DOHH2 (cell line): ENCODE results near the gene COLEC11.

Experiments
- H3F3A ChIP-seq: fragments of 200-600 bp; sonication (generic), shearing (Covaris generic); 2 replicates; pipeline ENCODE4 v1.6.0; 2016; ENCODE audit warnings: antibody characterized with exemption, mild to moderate bottlenecking; ENCODE audit not compliant: control insufficient read depth, insufficient read depth
- H3K27ac ChIP-seq: fragments of 200-600 bp; sonication (generic); 2 replicates; pipeline ENCODE4 v1.5.1; 2014; ENCODE audit warnings: low read depth, mild to moderate bottlenecking, low read length, moderate library complexity
- H3K27me3 ChIP-seq: fragments of 200-600 bp; sonication (generic); 2 replicates; pipeline ENCODE4 v1.6.1; 2014; ENCODE audit warnings: mild to moderate bottlenecking, low read length, mixed read lengths; ENCODE audit not compliant: control insufficient read depth
- H3K36me3 ChIP-seq: fragments of 200-600 bp; sonication (generic); 2 replicates; pipeline ENCODE4 v1.6.1; 2014; ENCODE audit warnings: mild to moderate bottlenecking, low read length, moderate library complexity, mixed read lengths; ENCODE audit not compliant: control insufficient read depth
- H3K4me1 ChIP-seq: fragments of 200-600 bp; sonication (generic); 2 replicates; pipeline ENCODE4 v1.6.1; 2014; ENCODE audit warnings: mild to moderate bottlenecking, low read length, mixed read lengths; ENCODE audit not compliant: control insufficient read depth
- H3K4me2 ChIP-seq: fragments of 200-600 bp; sonication (generic); 2 replicates; pipeline ENCODE4 v1.6.0; 2014; ENCODE audit warnings: mild to moderate bottlenecking, low read length, moderate library complexity
- H3K4me3 ChIP-seq: fragments of 200-600 bp; sonication (generic); 2 replicates; pipeline ENCODE4 v1.5.1; 2014; ENCODE audit warnings: mild to moderate bottlenecking, low read length, mixed read lengths
- H3K79me2 ChIP-seq: fragments of 200-600 bp; sonication (generic); 2 replicates; pipeline ENCODE4 v1.6.1; 2014; ENCODE audit warnings: mild to moderate bottlenecking, low read length, mixed read lengths; ENCODE audit not compliant: control insufficient read depth
- H3K9me2 ChIP-seq: fragments of 200-600 bp; sonication (generic); replicated peaks from 2 replicates; pipeline ENCODE4 v1.6.1; 2014; ENCODE audit warnings: mild to moderate bottlenecking, low read length, mixed read lengths; ENCODE audit not compliant: control insufficient read depth
- H3K9me3 ChIP-seq: fragments of 200-600 bp; sonication (generic); 2 replicates; pipeline ENCODE4 v1.6.1; 2014; ENCODE audit warnings: antibody characterized with exemption, low read length, mixed read lengths; ENCODE audit not compliant: control insufficient read depth, insufficient read depth
- H4K20me1 ChIP-seq: fragments of 200-600 bp; sonication (generic); 2 replicates; pipeline ENCODE4 v1.6.0; 2014; ENCODE audit warnings: low read depth, mild to moderate bottlenecking, antibody characterized with exemption, low read length, moderate library complexity; ENCODE audit not compliant: control insufficient read depth, insufficient read depth
- EZH2phosphoT487 ChIP-seq: fragments of 200-600 bp; sonication (generic); IDR thresholded peaks from 2 replicates; pipeline ENCODE4 v1.6.1; 2017; ENCODE audit warnings: borderline replicate concordance, mild to moderate bottlenecking, antibody characterized with exemption, low read length, moderate library complexity, mixed read lengths
- TF ChIP-seq, protein P1 (sequence below): fragments of 200-600 bp; sonication (generic); IDR thresholded peaks from one replicate; pipeline ENCODE4 v1.5.1; 2014; ENCODE audit warnings: antibody characterized with exemption, mild to moderate bottlenecking, low read depth, low read length; ENCODE audit not compliant: poor library complexity, severe bottlenecking

COLEC11 gene

DNA sequence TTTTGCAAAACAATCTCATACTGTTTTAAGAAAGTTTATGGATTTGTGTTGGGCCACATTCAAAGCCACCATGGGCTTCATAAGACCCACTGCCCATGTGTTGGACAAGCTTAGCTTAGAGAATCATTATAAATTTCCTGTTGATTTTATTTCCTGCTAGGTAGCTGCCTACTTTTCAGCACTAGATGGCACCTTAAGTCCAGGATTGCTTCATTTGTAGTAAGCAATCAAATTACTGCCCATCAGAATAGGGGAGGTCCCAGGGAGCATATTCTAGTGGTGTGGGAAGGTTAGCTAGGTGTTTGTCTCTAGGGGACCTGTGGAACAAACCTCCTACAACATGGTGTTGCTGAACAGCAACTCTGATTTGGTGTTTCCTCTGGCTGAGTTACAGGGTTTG is 97.5 kb downstream of the COLEC11 start:
- H3K36me3 ChIP-seq = no peaks in the 10 kb centered on the region
- H3K79me2 ChIP-seq = no peaks in the 10 kb centered on the region
- H3K27ac ChIP-seq = no peak overlapping the region
- H3F3A ChIP-seq = no peaks in the 10 kb centered on the region
- no peaks in the 10 kb centered on the region for H4K20me1 ChIP-seq
- H3K9me3 ChIP-seq = no peaks in the 10 kb centered on the region
- TF ChIP-seq EZH2phosphoT487 = no peak
- TF ChIP-seq, protein P1, sequence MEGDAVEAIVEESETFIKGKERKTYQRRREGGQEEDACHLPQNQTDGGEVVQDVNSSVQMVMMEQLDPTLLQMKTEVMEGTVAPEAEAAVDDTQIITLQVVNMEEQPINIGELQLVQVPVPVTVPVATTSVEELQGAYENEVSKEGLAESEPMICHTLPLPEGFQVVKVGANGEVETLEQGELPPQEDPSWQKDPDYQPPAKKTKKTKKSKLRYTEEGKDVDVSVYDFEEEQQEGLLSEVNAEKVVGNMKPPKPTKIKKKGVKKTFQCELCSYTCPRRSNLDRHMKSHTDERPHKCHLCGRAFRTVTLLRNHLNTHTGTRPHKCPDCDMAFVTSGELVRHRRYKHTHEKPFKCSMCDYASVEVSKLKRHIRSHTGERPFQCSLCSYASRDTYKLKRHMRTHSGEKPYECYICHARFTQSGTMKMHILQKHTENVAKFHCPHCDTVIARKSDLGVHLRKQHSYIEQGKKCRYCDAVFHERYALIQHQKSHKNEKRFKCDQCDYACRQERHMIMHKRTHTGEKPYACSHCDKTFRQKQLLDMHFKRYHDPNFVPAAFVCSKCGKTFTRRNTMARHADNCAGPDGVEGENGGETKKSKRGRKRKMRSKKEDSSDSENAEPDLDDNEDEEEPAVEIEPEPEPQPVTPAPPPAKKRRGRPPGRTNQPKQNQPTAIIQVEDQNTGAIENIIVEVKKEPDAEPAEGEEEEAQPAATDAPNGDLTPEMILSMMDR = peak; percentile 69
- no peak overlapping the region for H3K4me3 ChIP-seq
- peaks cover 9% of the 10 kb centered on the region for H3K27me3 ChIP-seq
- no peak overlapping the region for H3K4me2 ChIP-seq
- H3K4me1 ChIP-seq = no peaks in the 10 kb centered on the region
- H3K9me2 ChIP-seq = no peaks in the 10 kb centered on the region
